Measurements from ENCODE around the gene PRR7.
A peak's percentile ranks its signal among the peaks of the same experiment; 100 is the strongest.

- TF ChIP-seq, protein P1, sequence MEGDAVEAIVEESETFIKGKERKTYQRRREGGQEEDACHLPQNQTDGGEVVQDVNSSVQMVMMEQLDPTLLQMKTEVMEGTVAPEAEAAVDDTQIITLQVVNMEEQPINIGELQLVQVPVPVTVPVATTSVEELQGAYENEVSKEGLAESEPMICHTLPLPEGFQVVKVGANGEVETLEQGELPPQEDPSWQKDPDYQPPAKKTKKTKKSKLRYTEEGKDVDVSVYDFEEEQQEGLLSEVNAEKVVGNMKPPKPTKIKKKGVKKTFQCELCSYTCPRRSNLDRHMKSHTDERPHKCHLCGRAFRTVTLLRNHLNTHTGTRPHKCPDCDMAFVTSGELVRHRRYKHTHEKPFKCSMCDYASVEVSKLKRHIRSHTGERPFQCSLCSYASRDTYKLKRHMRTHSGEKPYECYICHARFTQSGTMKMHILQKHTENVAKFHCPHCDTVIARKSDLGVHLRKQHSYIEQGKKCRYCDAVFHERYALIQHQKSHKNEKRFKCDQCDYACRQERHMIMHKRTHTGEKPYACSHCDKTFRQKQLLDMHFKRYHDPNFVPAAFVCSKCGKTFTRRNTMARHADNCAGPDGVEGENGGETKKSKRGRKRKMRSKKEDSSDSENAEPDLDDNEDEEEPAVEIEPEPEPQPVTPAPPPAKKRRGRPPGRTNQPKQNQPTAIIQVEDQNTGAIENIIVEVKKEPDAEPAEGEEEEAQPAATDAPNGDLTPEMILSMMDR (IDR thresholded peaks at IDR 0.05; ENCODE audit: low read length) = peak; percentile 8; the same call in 1 of the 2 replicates
- no peak for TF ChIP-seq EZH2 (IDR thresholded peaks at IDR 0.05; ENCODE audit: borderline replicate concordance, low read length)
Measured at GRCh38 chr5:177472460-177473442, 26.1 kb downstream of the PRR7 start.
